HEK293 (cell line): ENCODE results near the gene C2orf76.

Experiments used
- KLF10 ChIP-seq: fragments of 450-650 bp; IDR thresholded peaks from 2 replicates; pipeline ENCODE4 v1.5.1; 2018; ENCODE audit warnings: missing biosample characterization, mild to moderate bottlenecking, missing genetic modification characterization
- MYNN ChIP-seq: fragments of 450-650 bp; formaldehyde crosslinking; IDR thresholded peaks from 2 replicates; pipeline ENCODE4 v1.5.1; 2016; ENCODE audit warnings: missing biosample characterization, missing genetic modification characterization, borderline replicate concordance
- SETDB1 ChIP-seq: IDR thresholded peaks from one replicate; pipeline ENCODE4 v1.6.1; 2017; ENCODE audit warnings: mild to moderate bottlenecking, low read length, moderate library complexity, mixed read lengths; ENCODE audit not compliant: insufficient read length
- ZNF138 ChIP-seq: fragments of 450-650 bp; formaldehyde crosslinking; IDR thresholded peaks from 2 replicates; pipeline ENCODE4 v1.5.1; 2016; ENCODE audit warnings: missing biosample characterization, missing genetic modification characterization, borderline replicate concordance

DNA sequence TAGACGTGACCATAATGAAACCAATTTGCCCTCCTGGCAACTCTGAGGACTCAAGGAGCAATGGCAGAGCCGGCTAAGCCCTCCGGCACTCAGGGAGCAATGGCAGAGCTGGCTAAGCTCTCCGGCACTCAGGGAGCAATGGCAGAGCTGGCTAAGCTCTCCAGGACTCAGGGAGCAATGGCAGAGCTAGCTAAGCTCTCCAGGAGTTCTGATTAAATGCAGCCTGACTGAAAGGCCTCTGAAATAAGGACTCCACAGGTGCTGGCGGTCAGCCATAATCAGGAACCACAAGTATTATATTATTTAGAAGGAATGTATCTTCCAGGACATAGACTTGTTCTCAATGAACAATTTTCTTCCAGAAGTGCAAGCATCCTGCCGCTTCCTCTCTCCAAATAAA is 65.2 kb downstream of the C2orf76 start:
- TF ChIP-seq ZNF138 (tag by site-specific recombination): no peak
- TF ChIP-seq KLF10: no peak
- no peak for TF ChIP-seq MYNN (tag by site-specific recombination)
- TF ChIP-seq SETDB1: no peak
